BE2C (cell line): ENCODE measurements around the gene MGLL.
"Not testable (repeated sequence)": the region's sequence is repeated elsewhere in the genome, so short reads cannot be mapped to it uniquely, and the experiment has no call there.

Source experiments
- DNase-seq: peaks from one replicate; pipeline ENCODE4 v3.0.0-alpha.2; 2020
- H3K27me3 ChIP-seq: fragments of 250-450 bp; sonication (Bioruptor Pico); 2 replicates; pipeline ENCODE4 v1.5.1; 2020; ENCODE audit warnings: mild to moderate bottlenecking
- H3K36me3 ChIP-seq: fragments of 250-450 bp; sonication (Bioruptor Pico); 2 replicates; pipeline ENCODE4 v1.5.1; 2020; ENCODE audit warnings: mild to moderate bottlenecking
- H3K4me1 ChIP-seq: fragments of 250-450 bp; sonication (Bioruptor Pico); 2 replicates; pipeline ENCODE4 v1.5.1; 2020
- H3K4me3 ChIP-seq: 2 replicates; pipeline ENCODE4 v1.5.1; 2011; ENCODE audit warnings: low read depth, low read length
- H3K9me3 ChIP-seq: fragments of 250-450 bp; sonication (Bioruptor Pico); 2 replicates; pipeline ENCODE4 v1.5.1; 2020
- TF ChIP-seq, protein P1 (sequence below): IDR thresholded peaks from 2 replicates; pipeline ENCODE4 v1.5.1; 2012; ENCODE audit warnings: mild to moderate bottlenecking, low read depth, low read length

The MGLL gene

DNA sequence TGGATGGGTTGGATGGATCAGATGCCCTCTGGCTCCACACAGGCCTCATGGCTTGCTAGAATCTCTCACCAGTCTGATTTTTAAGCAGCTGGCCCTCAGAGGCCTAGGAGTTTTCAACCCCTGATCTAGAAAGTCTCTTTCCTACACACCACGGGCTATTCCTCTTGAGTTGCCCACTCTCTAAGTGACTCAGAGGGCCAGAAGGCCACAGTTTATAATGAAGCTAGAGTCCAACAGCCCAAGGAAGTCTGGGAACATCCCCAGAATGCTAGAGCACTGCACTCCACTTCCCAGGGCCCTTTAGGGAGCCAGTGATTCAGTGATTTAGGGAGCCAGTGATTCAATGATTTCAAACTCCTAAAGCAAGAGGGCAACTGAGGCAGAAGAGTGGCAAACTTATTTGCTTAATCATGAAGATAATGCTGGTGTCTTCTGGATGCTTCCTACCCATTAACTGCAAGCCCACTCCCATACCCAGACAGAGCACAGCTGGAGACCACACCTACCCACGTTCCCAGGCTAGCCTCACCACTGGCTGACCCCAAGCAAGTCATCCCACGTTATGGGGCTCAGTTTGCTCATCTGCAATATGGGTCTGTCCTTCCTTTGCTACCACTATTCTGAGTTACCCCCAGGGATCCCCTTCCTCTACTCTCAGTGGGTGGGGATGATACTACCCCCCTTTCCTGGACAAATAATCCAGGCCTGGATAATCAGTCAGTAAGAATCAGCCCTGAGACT lies 112.8 kb downstream of the MGLL start:
- Histone ChIP-seq H3K27me3 (no peaks in the 10 kb centered on the region), H3K4me1 (no peaks in the 10 kb centered on the region), H3K9me3 (no peaks in the 10 kb centered on the region), H3K36me3 (no peaks in the 10 kb centered on the region), H3K4me3 (no peak overlapping the region)
- DNase-seq = no peak
- TF ChIP-seq, protein P1, sequence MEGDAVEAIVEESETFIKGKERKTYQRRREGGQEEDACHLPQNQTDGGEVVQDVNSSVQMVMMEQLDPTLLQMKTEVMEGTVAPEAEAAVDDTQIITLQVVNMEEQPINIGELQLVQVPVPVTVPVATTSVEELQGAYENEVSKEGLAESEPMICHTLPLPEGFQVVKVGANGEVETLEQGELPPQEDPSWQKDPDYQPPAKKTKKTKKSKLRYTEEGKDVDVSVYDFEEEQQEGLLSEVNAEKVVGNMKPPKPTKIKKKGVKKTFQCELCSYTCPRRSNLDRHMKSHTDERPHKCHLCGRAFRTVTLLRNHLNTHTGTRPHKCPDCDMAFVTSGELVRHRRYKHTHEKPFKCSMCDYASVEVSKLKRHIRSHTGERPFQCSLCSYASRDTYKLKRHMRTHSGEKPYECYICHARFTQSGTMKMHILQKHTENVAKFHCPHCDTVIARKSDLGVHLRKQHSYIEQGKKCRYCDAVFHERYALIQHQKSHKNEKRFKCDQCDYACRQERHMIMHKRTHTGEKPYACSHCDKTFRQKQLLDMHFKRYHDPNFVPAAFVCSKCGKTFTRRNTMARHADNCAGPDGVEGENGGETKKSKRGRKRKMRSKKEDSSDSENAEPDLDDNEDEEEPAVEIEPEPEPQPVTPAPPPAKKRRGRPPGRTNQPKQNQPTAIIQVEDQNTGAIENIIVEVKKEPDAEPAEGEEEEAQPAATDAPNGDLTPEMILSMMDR = no peak

DNA sequence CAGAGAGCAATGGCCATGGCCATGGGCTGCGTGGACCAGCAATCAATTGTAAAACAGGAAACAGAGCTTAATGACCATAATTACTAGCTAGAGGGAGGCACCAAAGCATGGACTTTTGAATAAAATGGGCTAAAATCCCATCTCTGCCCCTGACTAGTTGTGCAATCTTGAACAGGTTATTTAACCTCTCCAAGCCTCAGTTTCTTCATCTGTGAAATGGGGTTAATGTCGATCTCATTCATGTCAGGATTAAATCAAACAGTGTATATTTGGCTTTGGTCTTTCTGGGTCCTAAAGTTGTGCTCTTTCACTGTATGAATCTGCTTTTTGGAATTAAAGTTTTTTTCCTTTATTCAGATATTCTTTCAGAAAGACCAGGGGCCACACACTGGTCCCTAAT lies 113.5 kb downstream of the MGLL start:
- no peaks in the 10 kb centered on the region for H3K9me3 ChIP-seq
- H3K27me3 ChIP-seq = no peaks in the 10 kb centered on the region
- TF ChIP-seq, protein P1 = no peak
- H3K36me3 ChIP-seq = no peaks in the 10 kb centered on the region
- no peaks in the 10 kb centered on the region for H3K4me1 ChIP-seq
- DNase-seq = no peak
- no peak overlapping the region for H3K4me3 ChIP-seq

DNA sequence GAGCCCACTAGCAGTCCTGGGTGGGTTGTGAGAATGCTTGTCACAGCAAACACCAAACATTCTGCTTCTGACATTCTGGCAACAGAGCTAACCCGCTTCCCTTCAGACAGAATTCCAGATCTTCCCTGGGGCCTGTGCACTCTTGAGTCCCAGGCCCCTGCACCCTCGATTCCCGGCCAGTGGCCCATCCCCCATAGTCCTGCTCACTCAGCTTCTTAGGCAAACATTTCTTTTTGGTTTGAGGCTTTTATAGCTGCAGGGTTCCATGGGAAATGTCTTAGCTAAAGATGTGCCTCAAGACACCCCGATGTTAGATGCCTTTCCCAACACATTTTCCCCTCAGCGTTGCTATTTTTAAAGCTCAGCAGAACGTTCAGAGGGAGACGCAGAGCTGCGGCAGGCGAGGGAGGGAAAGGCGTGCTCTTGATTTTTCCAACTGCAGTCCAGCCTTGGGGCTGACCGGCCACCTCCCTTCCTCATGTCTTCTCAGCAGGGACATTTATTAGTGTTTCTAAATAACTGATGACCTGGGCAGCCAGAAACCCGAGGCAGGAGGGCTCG lies 114.4 kb downstream of the MGLL start:
- no peaks in the 10 kb centered on the region for H3K36me3 ChIP-seq
- no peaks in the 10 kb centered on the region for H3K27me3 ChIP-seq
- H3K4me3 ChIP-seq = no peak overlapping the region
- no peaks in the 10 kb centered on the region for H3K4me1 ChIP-seq
- DNase-seq = no peak
- no peaks in the 10 kb centered on the region for H3K9me3 ChIP-seq
- TF ChIP-seq, protein P1 = no peak

DNA sequence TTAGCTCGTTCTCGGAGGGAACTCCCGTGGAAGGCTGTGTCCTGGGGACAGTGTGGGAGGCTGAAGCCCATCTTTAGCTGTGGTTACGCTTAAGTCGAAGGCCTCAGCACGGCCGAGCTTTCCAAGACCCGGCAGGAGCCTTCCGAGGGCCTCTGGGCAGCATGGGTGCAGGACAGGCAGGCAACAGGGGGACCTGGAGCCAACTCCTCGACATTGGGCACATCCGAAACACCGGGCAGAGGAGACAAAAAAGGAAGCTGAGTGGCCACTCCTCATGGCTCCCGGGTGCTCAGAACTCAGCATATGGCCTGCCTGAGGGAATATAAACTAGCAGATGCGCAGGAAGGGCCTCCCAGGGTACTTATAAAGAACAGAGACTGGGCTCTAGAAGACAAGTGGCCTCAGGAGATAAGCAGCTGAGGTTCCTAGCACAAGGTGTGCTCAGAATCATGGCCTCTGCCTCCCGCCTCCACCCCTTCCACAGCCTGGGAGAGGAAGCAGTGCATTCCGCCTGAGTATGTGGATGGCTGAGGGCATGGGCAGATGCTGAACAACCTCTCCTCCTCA lies 115.4 kb downstream of the MGLL start:
- Histone ChIP-seq H3K27me3 (no peaks in the 10 kb centered on the region), H3K4me3 (no peak overlapping the region), H3K4me1 (no peaks in the 10 kb centered on the region), H3K9me3 (no peaks in the 10 kb centered on the region), H3K36me3 (no peaks in the 10 kb centered on the region)
- TF ChIP-seq, protein P1 = no peak
- no peak for DNase-seq

DNA sequence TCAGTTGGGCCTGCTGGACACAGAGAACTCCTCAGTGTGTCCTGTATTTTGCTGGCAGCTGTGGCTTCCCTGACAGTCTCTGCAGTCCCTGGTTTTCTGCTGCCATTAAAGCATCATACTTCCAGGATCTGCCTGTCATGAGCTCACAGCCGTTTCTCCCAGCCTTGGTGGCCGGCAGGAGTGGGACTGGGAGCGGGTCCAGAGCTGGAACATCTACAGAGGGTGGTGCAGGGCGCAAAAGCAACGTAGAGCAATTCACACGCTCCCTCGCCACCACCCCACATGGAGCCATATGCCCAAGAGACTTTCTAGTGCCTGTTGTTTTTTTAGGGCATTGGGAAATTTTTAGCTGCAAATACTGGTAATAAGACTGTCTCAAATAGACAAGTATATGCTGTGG lies 116.0 kb downstream of the MGLL start:
- no peak for DNase-seq
- no peaks in the 10 kb centered on the region for H3K27me3 ChIP-seq
- no peaks in the 10 kb centered on the region for H3K4me1 ChIP-seq
- H3K9me3 ChIP-seq = no peaks in the 10 kb centered on the region
- TF ChIP-seq, protein P1 = no peak
- H3K4me3 ChIP-seq = no peak overlapping the region
- no peaks in the 10 kb centered on the region for H3K36me3 ChIP-seq

DNA sequence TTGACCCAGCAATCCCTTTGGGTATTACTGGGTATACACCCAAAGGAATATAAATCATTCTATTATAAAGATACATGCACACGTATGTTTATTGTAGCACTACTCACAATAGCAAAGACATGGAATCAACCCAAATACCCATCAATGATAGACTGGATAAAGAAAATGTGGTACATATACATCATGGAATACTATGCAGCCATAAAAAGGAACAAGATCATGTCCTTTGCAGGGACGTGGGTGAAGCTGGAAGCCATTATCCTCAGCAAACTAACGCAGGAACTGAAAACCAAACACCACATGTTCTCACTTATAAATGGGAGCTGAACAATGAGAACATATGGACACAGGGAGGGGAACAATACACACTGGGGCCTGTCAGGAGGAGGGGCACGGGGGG lies 117.5 kb downstream of the MGLL start:
- DNase-seq, H3K9me3 ChIP-seq, H3K27me3 ChIP-seq, H3K4me1 ChIP-seq, H3K4me3 ChIP-seq, H3K36me3 ChIP-seq: not testable (repeated sequence)
